Urothelium cell line (cell line): ENCODE data around the gene INO80.
"Not testable (repeated sequence)": the region's sequence is repeated elsewhere in the genome, so short reads cannot be mapped to it uniquely, and the experiment has no call there.

ENCODE experiments used
- DNase-seq: peaks from one replicate; pipeline ENCODE4 v3.0.0; 2011; ENCODE audit warnings: low spot score, mixed read lengths
- FAIRE-seq: peaks from 2 replicates; lab custom pipeline; 2011; peaks lifted over from hg19 to GRCh38; lab: Jason Lieb, UNC

The INO80 gene

GRCh38 chr15:40968290-40969085, 147.6 kb downstream of the INO80 start:
- DNase-seq: no peak
- no peak for FAIRE-seq

DNA sequence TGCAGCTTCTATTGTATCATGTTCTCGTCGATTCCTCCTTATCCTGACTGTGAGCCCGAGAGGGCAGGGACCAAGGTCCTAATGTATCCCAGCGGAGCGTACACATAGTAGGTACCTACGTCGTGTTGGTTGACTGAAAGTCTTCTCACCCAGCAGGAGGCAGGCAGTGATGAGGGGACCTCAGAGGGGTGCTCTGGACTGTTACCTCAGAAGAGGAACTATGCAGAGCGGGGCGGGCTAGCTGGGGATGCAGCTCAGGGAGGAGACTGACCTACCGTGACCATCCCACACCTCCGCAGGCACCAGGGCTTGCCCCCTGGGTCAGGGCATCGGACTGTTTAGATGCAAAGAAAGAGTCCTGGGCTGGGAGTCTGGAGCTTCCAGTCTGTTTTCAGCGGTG, 151.4 kb downstream of the INO80 start:
- FAIRE-seq (no peak), DNase-seq (no peak)

DNA sequence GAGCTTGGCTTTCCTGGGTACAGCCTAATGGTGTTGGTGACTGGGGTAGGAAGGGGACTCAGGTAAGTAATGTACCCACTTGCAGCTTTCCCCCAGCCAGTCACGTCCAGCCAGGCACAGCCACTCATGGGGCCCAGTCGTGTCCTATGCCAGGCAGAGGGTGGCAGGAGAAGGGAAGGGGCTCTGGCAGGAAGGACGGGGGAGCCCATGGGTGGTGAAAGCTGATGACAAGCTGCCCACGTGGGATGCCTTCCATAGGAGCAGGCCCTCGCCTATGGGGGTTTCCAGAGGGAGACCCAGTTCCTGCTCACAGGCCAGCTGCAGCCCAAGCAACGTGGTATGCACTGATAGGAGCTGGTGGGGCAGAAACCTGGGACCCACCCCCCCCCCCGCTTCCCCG, 152.1 kb downstream of the INO80 start:
- FAIRE-seq (no peak), DNase-seq (no peak)

DNA sequence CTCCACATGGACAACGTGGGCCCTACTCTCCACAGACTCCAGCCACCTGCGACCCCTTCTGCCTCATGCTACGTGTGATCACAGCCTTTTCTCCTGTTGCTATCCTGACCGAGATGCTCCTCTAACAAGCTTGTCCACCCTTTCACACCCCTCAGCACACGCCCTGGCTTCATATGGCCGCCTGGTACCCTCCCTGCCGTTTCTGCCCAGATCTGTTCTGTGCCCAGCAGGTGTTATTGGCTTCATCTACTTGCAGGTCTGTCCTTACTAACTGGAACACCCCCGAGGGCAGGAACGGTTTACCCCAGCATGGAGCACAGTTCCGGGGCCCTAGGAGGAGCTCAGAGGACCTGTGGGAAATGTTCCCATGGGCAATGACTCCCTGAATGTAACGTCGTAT, 152.9 kb downstream of the INO80 start:
- DNase-seq (no peak), FAIRE-seq (peak; percentile 48)

DNA sequence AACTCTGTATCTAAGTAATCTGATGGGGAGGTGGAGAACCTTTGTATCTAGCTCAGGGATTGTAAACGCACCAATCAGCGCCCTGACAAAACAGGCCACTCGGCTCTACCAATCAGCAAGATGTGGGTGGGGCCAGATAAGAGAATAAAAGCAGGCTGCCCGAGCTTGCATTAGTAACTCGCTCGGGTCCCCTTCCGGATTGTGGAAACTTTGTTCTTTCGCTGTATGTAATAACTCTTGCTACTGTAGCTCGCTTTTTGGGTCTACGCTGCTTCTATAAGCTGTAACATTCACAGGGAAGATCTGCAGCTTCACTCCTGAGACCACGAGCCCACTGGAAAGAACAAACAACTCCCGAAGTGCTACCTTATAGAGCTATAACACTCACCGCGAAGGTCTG, 153.8 kb downstream of the INO80 start:
- not testable (repeated sequence) for DNase-seq, FAIRE-seq

DNA sequence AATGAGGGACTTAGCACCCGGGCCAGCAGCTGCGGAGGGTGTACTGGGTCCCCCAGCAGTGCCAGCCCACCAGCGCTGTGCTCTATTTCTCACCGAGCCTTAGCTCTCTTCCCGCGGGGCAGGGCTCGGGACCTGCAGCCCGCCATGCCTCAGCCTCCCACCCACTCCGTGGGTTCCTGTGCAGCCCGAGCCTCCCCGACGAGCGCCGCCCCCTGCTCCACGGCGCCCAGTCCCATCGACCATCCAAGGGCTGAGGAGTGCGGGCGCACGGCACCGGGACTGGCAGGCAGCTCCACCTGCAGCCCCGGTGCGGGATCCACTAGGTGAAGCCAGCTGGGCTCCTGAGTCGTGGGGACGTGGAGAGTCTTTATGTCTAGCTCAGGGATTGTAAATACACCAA, 154.3 kb downstream of the INO80 start:
- DNase-seq, FAIRE-seq: not testable (repeated sequence)

DNA sequence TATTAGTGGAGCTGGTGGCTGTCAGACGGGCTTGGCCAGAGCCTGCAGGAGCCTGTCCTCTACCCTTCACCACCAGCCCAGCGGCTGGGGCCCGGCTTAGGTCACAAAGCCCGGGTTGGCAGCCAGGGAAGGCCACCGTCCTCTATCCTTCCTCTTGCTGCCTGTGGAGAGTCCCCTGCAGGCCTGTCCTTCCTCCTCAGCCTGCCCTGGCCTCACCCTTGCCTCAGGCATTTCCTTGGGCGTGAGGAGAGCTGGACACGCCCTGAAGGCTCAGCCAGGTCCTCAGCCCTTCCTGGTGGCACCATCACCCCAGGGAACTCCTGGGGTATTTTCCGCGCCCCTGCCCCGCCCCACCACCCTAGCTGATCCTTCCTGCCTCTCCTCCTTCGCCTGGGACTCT, 155.2 kb downstream of the INO80 start:
- DNase-seq (no peak), FAIRE-seq (no peak)

DNA sequence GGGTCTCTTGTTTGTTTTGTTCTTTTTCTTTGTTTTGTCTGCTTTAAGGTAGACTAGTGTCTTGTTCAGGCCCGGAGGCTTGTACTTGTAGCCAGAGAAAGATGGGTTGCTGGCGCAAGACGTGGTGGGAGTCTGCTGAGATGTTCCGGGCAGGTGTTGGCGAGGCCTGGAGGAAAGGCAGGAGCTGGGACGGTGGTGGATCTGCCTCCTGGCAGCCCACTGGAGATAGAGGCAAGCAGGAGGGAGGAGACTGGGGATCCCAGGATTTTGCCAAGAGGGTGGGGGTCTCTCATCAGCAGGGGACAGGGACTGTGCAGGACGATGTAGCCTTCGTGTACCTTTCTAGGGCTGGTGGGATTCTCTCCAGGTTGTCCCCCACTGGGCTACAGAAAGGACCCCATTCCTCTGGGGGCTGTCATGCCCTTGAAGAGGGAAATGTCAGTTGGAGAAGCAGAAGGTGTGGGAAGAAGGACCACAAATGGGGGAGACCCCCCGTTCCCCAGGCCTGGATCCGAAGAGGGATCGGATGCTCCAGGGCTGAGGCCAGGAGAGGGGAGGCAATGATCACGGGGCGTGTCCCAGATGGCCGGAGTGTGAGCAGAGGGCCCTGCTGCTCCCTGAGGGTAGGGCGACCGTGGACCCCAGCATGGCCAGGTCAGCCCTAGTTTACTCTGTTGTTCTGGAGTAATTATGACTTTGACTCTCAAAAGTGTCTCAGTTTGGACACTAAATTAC, 155.8 kb downstream of the INO80 start:
- DNase-seq (no peak), FAIRE-seq (no peak)

GRCh38 chr15:40959331-40960141, 156.5 kb downstream of the INO80 start:
- DNase-seq (no peak), FAIRE-seq (no peak)

- DNase-seq (no peak), FAIRE-seq (no peak)
Measured at GRCh38 chr15:40958723-40959122, 157.4 kb downstream of the INO80 start.

- FAIRE-seq (no peak), DNase-seq (no peak)
Measured at GRCh38 chr15:40958146-40958545, 157.9 kb downstream of the INO80 start.

- FAIRE-seq (no peak), DNase-seq (no peak)
Measured at GRCh38 chr15:40957581-40958051, 158.5 kb downstream of the INO80 start.

DNA sequence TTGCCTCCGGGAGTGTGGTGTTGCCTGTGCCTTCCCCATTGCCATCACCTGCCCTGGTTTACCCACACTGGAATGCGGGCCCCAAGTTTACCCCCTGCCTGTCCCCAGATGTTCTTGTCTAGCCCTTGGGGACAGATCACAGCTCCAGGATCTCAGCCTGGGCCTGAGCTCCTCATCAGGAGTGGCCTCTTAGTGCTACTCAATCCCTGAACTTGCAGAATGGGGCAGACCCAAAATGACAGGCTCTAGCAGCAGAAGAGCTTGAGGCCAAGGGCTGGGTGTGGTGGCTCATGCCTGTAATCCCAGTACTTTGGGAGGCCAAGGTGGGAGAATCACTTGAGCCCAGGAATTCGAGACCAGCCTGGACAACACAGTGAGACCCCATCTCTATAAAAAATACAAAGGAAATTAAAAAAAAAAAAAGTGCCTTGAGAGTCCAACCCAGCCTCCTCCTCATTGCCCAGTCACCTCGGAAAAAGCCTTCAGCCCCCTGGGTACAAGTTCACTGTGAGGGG, 159.0 kb downstream of the INO80 start:
- FAIRE-seq: no peak
- DNase-seq: no peak

GRCh38 chr15:40956541-40956982, 159.5 kb downstream of the INO80 start:
- FAIRE-seq: no peak
- no peak for DNase-seq

GRCh38 chr15:40955930-40956540, 160.0 kb downstream of the INO80 start:
- FAIRE-seq (no peak), DNase-seq (no peak)

GRCh38 chr15:40955141-40955903, 160.8 kb downstream of the INO80 start:
- DNase-seq (no peak), FAIRE-seq (no peak)

GRCh38 chr15:40954158-40954848, 161.8 kb downstream of the INO80 start:
- FAIRE-seq: not testable (repeated sequence)

DNA sequence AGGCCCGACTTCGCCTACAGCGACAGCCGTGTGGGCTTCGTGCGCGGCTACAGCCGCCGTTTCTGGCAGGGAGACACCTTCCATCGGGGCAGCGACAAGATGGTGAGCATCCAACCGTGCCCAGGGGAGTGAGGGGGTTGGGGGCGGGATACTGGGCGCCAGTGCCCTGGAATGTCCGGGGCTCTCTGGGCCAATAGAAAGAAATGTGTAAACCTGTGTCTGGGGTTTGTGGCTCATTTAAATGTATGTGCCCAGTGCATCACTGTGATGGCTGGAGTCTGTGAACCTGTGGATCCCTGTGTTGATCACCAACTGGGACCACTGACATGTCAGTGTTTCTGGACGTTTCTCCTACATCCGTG, 162.4 kb downstream of the INO80 start:
- no peak for FAIRE-seq
- DNase-seq: no peak

More at GRCh38 chr15:40954158-40954848, 161.8 kb downstream of the INO80 start:
- DNase-seq: not testable (repeated sequence)
